Fibroblast of skin of abdomen (primary cell): ENCODE results near the gene ZMYND8.
"Not testable (repeated sequence)": the region's sequence is repeated elsewhere in the genome, so short reads cannot be mapped to it uniquely, and the experiment has no call there.

Experiments
- DNase-seq: peaks from one replicate; pipeline ENCODE4 v3.0.0-alpha.2; 2013

Gene ZMYND8

GRCh38 chr20:47244451-47244850 is 112.0 kb downstream of the ZMYND8 start:
- no peak for DNase-seq

- DNase-seq: no peak
These were observed 112.8 kb downstream of the ZMYND8 start for GRCh38 chr20:47243532-47244305.

GRCh38 chr20:47243003-47243402 is 113.5 kb downstream of the ZMYND8 start:
- no peak for DNase-seq

GRCh38 chr20:47241345-47241781 is 115.1 kb downstream of the ZMYND8 start:
- peak; percentile 97 for DNase-seq

- DNase-seq: not testable (repeated sequence)
These were observed 116.4 kb downstream of the ZMYND8 start for GRCh38 chr20:47240096-47240495.

- no peak for DNase-seq
These were observed 116.8 kb downstream of the ZMYND8 start for GRCh38 chr20:47239719-47240067.

GRCh38 chr20:47238780-47239718 is 117.5 kb downstream of the ZMYND8 start:
- no peak for DNase-seq

GRCh38 chr20:47237715-47238114 is 118.8 kb downstream of the ZMYND8 start:
- DNase-seq: no peak

GRCh38 chr20:47236639-47236900 is 119.9 kb downstream of the ZMYND8 start:
- DNase-seq: no peak

GRCh38 chr20:47235853-47236638 is 120.5 kb downstream of the ZMYND8 start:
- no peak for DNase-seq

- DNase-seq: no peak
These were observed 121.4 kb downstream of the ZMYND8 start for GRCh38 chr20:47235111-47235510.

- peak; percentile 72 for DNase-seq
These were observed 122.9 kb downstream of the ZMYND8 start for GRCh38 chr20:47233333-47234188.

GRCh38 chr20:47232518-47232917 is 124.0 kb downstream of the ZMYND8 start:
- no peak for DNase-seq

GRCh38 chr20:47231382-47232039 is 125.0 kb downstream of the ZMYND8 start:
- peak; percentile 90 for DNase-seq

GRCh38 chr20:47230811-47231256 is 125.7 kb downstream of the ZMYND8 start:
- DNase-seq: peak; percentile 67

- DNase-seq: no peak
These were observed 127.8 kb downstream of the ZMYND8 start for GRCh38 chr20:47228654-47229053.

- no peak for DNase-seq
These were observed 128.9 kb downstream of the ZMYND8 start for GRCh38 chr20:47227576-47227975.

GRCh38 chr20:47227119-47227518 is 129.4 kb downstream of the ZMYND8 start:
- DNase-seq: no peak

- no peak for DNase-seq
These were observed 131.0 kb downstream of the ZMYND8 start for GRCh38 chr20:47225458-47225857.

- DNase-seq: no peak
These were observed 131.6 kb downstream of the ZMYND8 start for GRCh38 chr20:47224857-47225256.

- no peak for DNase-seq
These were observed 132.2 kb downstream of the ZMYND8 start for GRCh38 chr20:47224300-47224791.
